Activated CD8-positive, alpha-beta memory T cell treated with anti-CD3 and anti-CD28 coated beads, Interleukin-2, amount 50 U/mL, for 4 hours (primary cell): ENCODE measurements around the gene CXCR5.

Experiments
- DNase-seq: peaks from one replicate; pipeline ENCODE4 v3.0.0-alpha.2; 2020

Gene CXCR5

DNA sequence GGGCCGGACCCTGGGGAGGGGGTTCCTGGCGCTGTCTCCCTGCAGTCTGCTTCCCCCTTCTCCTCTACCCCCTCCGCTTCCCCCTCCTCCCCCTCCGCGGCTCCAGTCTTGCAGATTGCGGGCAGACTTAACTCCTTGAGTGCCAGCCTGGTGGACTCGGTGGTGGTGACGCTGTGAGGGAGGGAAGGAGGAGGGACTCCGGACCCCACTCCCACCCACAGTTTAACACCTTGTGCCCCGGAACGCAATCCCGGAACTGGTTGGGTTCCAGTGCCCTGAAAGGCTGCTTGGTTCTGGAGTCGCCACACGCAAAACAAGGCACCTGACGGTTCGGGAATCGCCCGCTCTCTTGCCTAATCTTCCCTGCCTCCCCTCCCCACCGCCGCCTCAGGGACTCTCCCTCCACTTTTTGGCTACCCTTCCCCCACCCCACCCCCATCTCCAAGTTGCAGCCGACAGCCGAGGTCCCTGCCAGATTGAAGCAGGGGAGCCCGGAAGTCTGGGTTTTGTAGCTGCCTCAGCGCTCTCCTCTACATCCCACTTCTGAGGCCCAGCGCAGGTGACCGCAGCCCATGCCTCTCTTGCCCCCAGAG is 45.9 kb downstream of the CXCR5 start:
- DNase-seq, result peak; percentile 76

GRCh38 chr11:118930094-118930712 is 46.5 kb downstream of the CXCR5 start:
- peak; percentile 87 for DNase-seq

DNA sequence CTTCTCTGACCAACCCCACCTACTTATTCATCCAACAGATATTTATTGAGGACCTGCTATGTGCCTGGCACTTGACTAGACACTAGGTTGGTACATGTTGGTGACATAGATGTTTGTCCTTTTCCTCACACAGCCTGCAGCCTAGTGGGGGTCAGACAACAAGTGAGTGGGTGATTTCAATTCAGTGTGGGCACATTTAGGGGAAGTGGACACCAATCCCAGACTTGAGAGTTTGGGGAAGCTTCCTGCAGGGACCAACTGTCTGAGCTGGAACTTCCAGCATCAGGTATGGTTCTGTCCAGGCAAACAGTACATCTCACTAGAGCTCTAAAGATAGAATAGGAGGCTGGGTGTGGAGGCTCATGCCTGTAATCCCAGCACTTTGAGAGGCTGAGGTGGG is 47.9 kb downstream of the CXCR5 start:
- DNase-seq, result no peak

DNA sequence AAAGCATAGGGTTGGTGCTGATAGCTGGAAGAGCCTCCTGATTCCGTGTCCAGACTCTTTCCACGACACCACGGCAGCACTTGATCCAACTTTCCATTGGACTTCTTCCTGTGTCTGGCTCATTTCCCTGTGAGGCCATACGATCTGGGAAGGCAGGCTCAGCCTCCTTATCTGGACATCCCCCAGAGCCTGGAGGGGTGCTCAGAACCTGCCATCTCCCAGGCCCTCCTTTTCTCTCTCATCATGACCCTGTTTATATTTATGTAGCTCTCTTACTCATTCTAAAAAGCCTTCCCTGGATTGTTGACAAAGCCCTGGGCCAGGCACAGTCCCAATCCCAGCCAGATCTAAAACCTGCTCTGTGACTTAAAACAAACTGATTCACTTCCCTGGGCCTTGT is 49.8 kb downstream of the CXCR5 start:
- no peak for DNase-seq

DNA sequence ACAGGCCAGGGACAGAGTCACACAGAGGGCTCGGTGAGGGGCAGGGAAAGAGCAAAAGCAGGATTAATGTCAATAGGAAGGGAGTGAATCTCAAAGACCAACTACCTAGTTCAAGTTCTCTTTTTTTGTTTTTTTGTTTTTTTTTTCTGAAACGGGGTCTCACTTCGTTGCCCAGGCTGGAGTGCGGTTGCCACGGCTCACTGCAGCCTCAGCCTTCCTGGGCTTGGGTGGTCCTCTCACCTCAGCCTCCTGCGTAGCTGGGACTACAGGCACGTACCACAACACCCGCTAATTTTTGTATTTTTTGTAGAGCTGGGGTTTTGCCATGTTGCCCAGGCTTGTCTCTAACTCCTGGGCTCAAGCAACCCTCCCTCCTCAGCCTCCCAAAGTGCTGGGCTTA is 51.7 kb downstream of the CXCR5 start:
- DNase-seq, result no peak

- DNase-seq, result no peak
Observed at GRCh38 chr11:118938491-118939403, 55.1 kb downstream of the CXCR5 start.

- no peak for DNase-seq
Observed at GRCh38 chr11:118939404-118939915, 55.8 kb downstream of the CXCR5 start.

DNA sequence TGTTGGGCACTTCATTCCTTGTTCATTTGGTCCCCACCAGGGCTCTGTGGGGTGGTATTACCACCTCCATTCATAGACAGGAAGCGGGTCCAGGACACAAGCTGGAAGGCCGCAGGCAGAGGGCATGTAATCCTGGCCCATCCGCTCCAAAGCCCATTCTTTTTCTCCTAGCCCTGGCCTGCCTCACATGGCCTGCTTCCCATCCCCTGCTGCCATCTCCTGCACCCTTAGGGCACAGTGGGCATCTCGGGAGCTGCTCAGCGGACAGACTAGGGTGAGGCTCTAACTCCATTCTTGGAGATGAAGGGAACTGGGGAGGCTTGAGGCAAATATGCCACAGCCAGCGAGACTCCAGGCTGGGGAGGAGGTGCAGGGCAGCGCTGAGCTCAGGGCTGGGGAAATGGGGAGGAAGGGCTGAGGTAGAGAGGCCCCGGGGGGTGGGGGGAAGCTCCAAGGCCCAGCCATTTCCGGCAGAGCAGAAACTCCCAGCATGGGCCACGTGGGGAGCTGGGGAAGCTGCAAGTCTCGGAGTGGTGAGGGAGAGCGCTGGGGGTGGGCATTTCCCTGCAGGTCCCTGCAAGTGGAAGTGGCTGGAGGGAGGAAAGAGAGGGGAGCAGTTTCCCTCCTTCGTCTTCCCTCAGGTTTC is 56.4 kb downstream of the CXCR5 start:
- DNase-seq, result no peak

DNA sequence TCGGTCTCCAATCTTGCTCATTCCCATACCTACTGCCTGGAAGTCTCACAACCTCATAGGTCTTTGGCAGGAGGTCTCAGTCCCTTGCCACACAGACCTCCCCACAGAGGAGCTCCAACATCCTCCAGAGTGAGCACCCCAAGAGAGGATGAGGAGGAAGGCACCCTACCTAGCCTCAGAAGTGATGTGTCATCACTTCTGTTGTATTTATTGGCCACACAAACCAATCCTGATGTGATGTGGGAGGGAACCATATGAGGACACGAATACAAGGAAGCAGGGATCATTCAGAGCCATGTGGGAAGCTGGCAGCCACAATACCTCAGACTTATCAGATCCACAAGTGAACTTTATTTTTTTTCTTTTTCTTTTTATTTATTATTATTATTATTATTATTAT is 63.4 kb downstream of the CXCR5 start:
- no peak for DNase-seq
